Cardiac muscle cell (in vitro differentiated cells and primary cell): Measurements from ENCODE around the gene NWD2. TPM values are rescaled to one million over a fixed set of nuclear protein-coding genes. Genes with fewer than 3 reads are reported as not detected.
A peak's percentile ranks its signal among the peaks of the same experiment; 100 is the strongest.

Experiments used
- DNase-seq, 2 donors: peaks; one replicate each; pipeline versions ENCODE4 v3.0.0 to v3.0.0-alpha.2; 2010 to 2017; ENCODE audit warnings: low read depth in 1 of 2, low spot score in 1 of 2
- H3K27ac ChIP-seq: fragments of 200-600 bp; sonication (generic); 2 replicates; pipeline ENCODE4 v1.5.1; 2016
- H3K27me3 ChIP-seq: fragments of 200-600 bp; sonication (generic); 2 replicates; pipeline ENCODE4 v1.6.0; 2016; ENCODE audit warnings: control low read depth
- H3K36me3 ChIP-seq: fragments of 200-600 bp; sonication (generic); 2 replicates; pipeline ENCODE4 v1.5.1; 2016; ENCODE audit warnings: control low read depth
- H3K4me1 ChIP-seq: fragments of 200-600 bp; sonication (generic); 2 replicates; pipeline ENCODE4 v1.8.1; 2017; ENCODE audit warnings: low read depth, mild to moderate bottlenecking, mixed run types
- H3K4me3 ChIP-seq: fragments of 200-600 bp; sonication (generic); 2 replicates; pipeline ENCODE4 v1.5.1; 2016; ENCODE audit warnings: mild to moderate bottlenecking
- H3K9me3 ChIP-seq: fragments of 200-600 bp; sonication (generic); 2 replicates; pipeline ENCODE4 v1.5.1; 2017; ENCODE audit warnings: low read depth, mild to moderate bottlenecking, control low read depth
- polyA plus RNA-seq: library from polyadenylated mRNA; unstranded; fragments of >200 nt; fragmentation: Nextera tagmentation; extraction: Ambion mirVana; gene quantifications from 2 replicates; pipeline ENCODE4 v1.2.1, GENCODE V29; 2016
- total RNA-seq: library from RNA; depleted of rRNA; stranded (reverse); fragments of >200 nt; gene quantifications from 2 replicates; pipeline ENCODE4 v1.2.3, GENCODE V29; 2016
- TF ChIP-seq, protein P1 (sequence below): IDR thresholded peaks from 2 replicates; pipeline ENCODE4 v1.5.1; 2012; ENCODE audit warnings: low read depth, mild to moderate bottlenecking, low read length

The NWD2 gene
- total and polyA plus RNA-seq, 2 experiments from 2014 or later: 0.06 TPM; not detected in 1

DNA sequence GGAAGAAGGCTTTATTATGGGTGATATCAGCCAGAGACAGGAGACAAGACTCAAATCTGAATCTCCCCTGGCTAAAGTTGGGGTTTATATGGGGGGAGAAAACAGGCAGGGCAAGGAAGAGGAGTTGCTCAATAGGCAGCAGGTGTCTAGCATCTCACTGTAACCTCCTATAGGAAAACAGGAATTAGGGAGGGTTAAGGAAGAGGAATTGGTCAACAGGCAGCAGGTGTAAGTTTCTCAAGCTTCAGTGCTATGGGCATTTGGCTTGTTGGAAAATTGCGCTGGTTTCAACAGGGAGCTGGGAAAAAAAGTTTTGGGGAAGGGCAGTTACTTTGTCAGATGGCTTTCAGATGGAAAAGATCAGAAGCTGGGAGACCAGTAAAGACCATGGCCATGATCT lies 206.4 kb downstream of the NWD2 start:
- Histone ChIP-seq H3K36me3 (no peaks in the 10 kb centered on the region), H3K4me3 (no peak overlapping the region), H3K27ac (no peak overlapping the region), H3K27me3 (peaks cover 68% of the 10 kb centered on the region), H3K4me1 (peaks cover 5% of the 10 kb centered on the region), H3K9me3 (no peaks in the 10 kb centered on the region)
- TF ChIP-seq, protein P1, sequence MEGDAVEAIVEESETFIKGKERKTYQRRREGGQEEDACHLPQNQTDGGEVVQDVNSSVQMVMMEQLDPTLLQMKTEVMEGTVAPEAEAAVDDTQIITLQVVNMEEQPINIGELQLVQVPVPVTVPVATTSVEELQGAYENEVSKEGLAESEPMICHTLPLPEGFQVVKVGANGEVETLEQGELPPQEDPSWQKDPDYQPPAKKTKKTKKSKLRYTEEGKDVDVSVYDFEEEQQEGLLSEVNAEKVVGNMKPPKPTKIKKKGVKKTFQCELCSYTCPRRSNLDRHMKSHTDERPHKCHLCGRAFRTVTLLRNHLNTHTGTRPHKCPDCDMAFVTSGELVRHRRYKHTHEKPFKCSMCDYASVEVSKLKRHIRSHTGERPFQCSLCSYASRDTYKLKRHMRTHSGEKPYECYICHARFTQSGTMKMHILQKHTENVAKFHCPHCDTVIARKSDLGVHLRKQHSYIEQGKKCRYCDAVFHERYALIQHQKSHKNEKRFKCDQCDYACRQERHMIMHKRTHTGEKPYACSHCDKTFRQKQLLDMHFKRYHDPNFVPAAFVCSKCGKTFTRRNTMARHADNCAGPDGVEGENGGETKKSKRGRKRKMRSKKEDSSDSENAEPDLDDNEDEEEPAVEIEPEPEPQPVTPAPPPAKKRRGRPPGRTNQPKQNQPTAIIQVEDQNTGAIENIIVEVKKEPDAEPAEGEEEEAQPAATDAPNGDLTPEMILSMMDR: no peak
- DNase-seq: no peak

DNA sequence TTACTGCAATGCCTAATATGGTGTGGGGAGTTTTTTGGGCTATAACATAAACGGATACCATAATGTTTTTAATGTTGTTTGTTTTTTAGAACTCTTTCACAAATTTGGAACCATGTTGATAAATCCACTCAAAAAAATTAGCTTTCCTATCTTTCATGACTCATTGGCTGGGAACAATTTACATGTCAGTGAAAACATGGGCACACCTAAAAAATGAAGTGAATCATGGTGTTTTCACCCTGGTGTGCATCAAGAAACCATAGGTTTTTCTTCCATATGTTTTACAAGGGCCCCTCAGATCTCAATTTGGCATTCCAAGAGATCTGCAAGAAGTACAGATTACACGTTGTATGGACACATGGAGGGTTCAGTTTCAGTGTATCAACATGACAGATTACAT lies 207.1 kb downstream of the NWD2 start:
- TF ChIP-seq, protein P1: no peak
- Histone ChIP-seq H3K4me1 (peaks cover 5% of the 10 kb centered on the region), H3K4me3 (no peak overlapping the region), H3K9me3 (no peaks in the 10 kb centered on the region), H3K36me3 (no peaks in the 10 kb centered on the region), H3K27ac (no peak overlapping the region), H3K27me3 (peaks cover 75% of the 10 kb centered on the region)
- DNase-seq: no peak

DNA sequence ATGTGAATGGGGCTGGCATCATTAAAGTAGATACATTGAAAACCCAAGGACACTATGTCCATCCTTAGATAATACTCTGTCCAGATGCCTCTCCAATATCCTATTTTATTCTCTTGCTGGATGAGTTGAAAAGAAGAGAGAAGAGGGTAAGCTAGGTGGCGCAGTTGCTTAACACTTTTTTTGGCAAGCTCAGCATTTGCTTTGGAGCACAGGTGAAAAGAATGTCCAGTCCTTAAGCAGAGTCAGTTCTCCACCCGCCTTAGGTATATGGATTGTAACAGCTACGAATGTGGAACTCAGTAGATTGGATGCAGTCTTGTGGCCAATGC lies 208.4 kb downstream of the NWD2 start:
- Histone ChIP-seq H3K4me1 (peaks cover 5% of the 10 kb centered on the region), H3K36me3 (no peaks in the 10 kb centered on the region), H3K27me3 (peaks cover 88% of the 10 kb centered on the region), H3K27ac (no peak overlapping the region), H3K9me3 (no peaks in the 10 kb centered on the region), H3K4me3 (peak overlapping the region; percentile 48)
- TF ChIP-seq, protein P1: peak; percentile 68
- peak; percentile 78 to 82 for DNase-seq

DNA sequence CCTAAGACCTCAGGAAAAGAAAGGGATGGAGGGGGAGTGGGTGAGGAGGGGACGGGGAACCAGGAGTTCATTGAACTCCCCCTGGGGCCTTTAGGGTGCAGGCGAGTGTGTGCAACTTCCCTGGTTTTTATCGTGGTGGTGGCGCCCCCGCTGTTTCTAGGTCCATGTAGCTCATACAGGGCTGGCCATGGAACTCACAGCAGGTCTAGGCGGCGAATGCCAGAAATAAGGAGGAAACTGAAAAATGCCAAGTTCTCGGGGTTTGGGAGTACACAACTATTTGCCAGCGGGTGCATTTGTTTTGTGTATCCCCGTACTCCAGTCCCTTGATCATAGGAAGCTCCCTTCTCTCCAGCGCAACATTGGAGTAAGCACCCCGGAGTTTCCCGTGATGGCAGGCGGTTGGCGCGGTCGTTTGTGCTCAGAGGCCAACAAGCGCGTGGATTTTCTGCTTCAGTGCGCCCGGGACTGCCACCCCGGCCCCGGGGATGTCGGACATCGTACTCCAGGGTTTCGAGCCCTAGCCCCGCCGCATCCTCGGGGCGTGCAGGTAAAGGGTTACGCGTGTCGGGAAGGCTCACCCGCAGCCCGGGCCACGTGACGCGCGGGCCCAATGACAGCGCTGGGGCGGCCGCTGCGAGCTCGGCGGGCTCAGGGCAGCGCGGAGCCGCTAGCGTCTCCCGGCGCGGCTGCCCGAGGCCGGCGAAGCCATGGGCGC lies 208.9 kb downstream of the NWD2 start:
- H3K9me3 ChIP-seq: no peaks in the 10 kb centered on the region
- peaks cover 88% of the 10 kb centered on the region for H3K27me3 ChIP-seq
- DNase-seq: peak; percentile 46 to 86
- H3K4me3 ChIP-seq: peak overlapping the region; percentile 48
- peaks cover 5% of the 10 kb centered on the region for H3K4me1 ChIP-seq
- no peak overlapping the region for H3K27ac ChIP-seq
- H3K36me3 ChIP-seq: no peaks in the 10 kb centered on the region
- TF ChIP-seq, protein P1: no peak

DNA sequence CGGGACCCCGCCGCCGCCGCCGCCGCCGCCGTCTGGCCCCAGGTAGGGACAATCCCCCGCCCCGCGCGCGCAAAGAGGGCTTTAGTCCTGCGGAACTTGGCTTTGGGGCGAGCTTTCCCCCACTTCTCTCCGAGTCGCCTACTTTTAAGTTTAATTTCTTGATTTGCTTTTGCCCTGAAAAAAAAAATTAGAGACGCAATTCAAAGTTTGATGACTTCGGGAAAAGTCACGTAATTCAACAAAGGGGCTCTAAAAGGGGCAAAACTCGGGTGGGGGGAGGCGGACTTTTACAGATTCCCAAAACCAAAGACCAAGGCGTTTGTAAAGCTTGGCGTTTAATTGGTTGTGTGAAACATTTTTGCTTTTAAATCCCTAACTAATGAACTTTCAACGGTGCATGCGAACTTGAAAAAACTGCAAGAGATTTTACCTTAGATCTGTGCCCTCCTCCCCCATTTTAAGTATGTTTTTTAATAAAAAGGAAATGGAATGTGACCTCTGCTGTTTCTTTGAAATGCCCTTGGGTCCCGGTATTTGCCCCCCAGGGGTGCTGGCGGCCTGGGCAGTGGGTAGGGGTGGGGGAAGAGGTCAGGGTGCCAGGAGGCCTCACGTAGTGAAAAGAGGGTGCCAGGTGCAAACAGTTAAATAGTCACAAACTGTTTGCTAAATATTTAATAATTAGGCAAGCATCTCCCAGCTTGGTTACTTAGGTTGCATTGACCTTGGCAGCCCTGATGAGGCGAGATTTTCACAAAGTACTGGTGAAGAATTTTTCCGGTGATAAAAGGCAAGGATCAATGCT lies 209.7 kb downstream of the NWD2 start:
- peak overlapping the region; percentile 48 for H3K4me3 ChIP-seq
- no peak overlapping the region for H3K27ac ChIP-seq
- H3K27me3 ChIP-seq: peaks cover 80% of the 10 kb centered on the region
- TF ChIP-seq, protein P1: no peak
- no peak for DNase-seq
- H3K9me3 ChIP-seq: no peaks in the 10 kb centered on the region
- H3K4me1 ChIP-seq: peaks cover 5% of the 10 kb centered on the region
- H3K36me3 ChIP-seq: no peaks in the 10 kb centered on the region
